Suprapubic skin (tissue), 4 donors: ENCODE measurements around the gene PCDHGA7. TPM values are rescaled to one million over a fixed set of nuclear protein-coding genes. Genes with fewer than 3 reads are reported as not detected.
"Not testable (repeated sequence)": the region's sequence is repeated elsewhere in the genome, so short reads cannot be mapped to it uniquely, and the experiment has no call there.

Experiments used
- DNase-seq, 2 donors: peaks; one replicate each; pipeline ENCODE4 v3.0.0-alpha.2; 2019; ENCODE audit warnings: low spot score in 2 of 2
- H3K27ac ChIP-seq: fragments of 200-600 bp; sonication (generic); one replicate; pipeline ENCODE4 v1.5.1; 2019
- H3K27me3 ChIP-seq: fragments of 200-600 bp; sonication (generic); one replicate; pipeline ENCODE4 v1.5.1; 2019
- H3K36me3 ChIP-seq: fragments of 200-600 bp; sonication (generic); one replicate; pipeline ENCODE4 v1.5.1; 2019
- H3K4me1 ChIP-seq: fragments of 200-600 bp; sonication (generic); one replicate; pipeline ENCODE4 v1.5.1; 2019
- H3K4me3 ChIP-seq: fragments of 200-600 bp; sonication (generic); one replicate; pipeline ENCODE4 v1.5.1; 2019; ENCODE audit warnings: mild to moderate bottlenecking
- H3K9me3 ChIP-seq: fragments of 200-600 bp; sonication (generic); one replicate; pipeline ENCODE4 v1.5.1; 2019
- EP300 ChIP-seq: sonication (generic); formaldehyde crosslinking; IDR thresholded peaks from one replicate; pipeline ENCODE4 v1.6.1; 2017; ENCODE audit warnings: antibody characterized with exemption
- POLR2A ChIP-seq, 2 donors: fragments of 450-650 bp; IDR thresholded peaks; one replicate each; pipeline ENCODE4 v1.6.1; 2017; ENCODE audit warnings: antibody characterized with exemption in 2 of 2, mild to moderate bottlenecking in 2 of 2, moderate library complexity in 2 of 2
- POLR2AphosphoS5 ChIP-seq, 3 donors: sonication (generic); formaldehyde crosslinking; IDR thresholded peaks; one replicate each; pipeline ENCODE4 v1.6.1; 2017; ENCODE audit warnings: antibody characterized with exemption in 3 of 3
- WGBS: methylation state at CpG from one replicate; pipeline ENCODE4 v1.1.5; 2018; 5-methylcytosine and 5-hydroxymethylcytosine counted together
- total RNA-seq, 4 donors: library from RNA; depleted of rRNA; stranded (reverse); fragments of >200 nt; gene quantifications; one replicate each; pipeline ENCODE4 v1.1.0, GENCODE V29; 2016
- TF ChIP-seq, protein P1 (sequence below), 2 donors: fragments of 200-600 bp in 1 of 2; fragments of 450-650 bp in 1 of 2; sonication (generic) in 1 of 2; IDR thresholded peaks; one replicate each; pipeline ENCODE4 v1.5.1; 2016 to 2019; ENCODE audit warnings: antibody characterized with exemption in 2 of 2, mild to moderate bottlenecking in 1 of 2, moderate library complexity in 1 of 2

PCDHGA7 gene
- total RNA-seq, 4 donors from 2014 or later: 2.7 to 5.6 (median 4.5) TPM

- no peak overlapping the region for H3K27ac ChIP-seq
- peaks cover 6% of the 10 kb centered on the region for H3K27me3 ChIP-seq
- TF ChIP-seq POLR2AphosphoS5 (IDR thresholded peaks at IDR 0.05): no peak
- no peak for TF ChIP-seq POLR2A (IDR thresholded peaks at IDR 0.05)
- TF ChIP-seq, protein P1, sequence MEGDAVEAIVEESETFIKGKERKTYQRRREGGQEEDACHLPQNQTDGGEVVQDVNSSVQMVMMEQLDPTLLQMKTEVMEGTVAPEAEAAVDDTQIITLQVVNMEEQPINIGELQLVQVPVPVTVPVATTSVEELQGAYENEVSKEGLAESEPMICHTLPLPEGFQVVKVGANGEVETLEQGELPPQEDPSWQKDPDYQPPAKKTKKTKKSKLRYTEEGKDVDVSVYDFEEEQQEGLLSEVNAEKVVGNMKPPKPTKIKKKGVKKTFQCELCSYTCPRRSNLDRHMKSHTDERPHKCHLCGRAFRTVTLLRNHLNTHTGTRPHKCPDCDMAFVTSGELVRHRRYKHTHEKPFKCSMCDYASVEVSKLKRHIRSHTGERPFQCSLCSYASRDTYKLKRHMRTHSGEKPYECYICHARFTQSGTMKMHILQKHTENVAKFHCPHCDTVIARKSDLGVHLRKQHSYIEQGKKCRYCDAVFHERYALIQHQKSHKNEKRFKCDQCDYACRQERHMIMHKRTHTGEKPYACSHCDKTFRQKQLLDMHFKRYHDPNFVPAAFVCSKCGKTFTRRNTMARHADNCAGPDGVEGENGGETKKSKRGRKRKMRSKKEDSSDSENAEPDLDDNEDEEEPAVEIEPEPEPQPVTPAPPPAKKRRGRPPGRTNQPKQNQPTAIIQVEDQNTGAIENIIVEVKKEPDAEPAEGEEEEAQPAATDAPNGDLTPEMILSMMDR (IDR thresholded peaks at IDR 0.05): no peak
- TF ChIP-seq EP300: no peak
- DNase-seq: no peak
- H3K4me3 ChIP-seq: peak overlapping the region; percentile 17
- no peaks in the 10 kb centered on the region for H3K36me3 ChIP-seq
- H3K9me3 ChIP-seq: peaks cover 23% of the 10 kb centered on the region
- 25% methylated on average over 31 of the region's 31 CpGs for WGBS
- H3K4me1 ChIP-seq: peaks cover 1% of the 10 kb centered on the region
Observed at GRCh38 chr5:141343953-141344463, 38.5 kb upstream of the PCDHGA7 start.

DNA sequence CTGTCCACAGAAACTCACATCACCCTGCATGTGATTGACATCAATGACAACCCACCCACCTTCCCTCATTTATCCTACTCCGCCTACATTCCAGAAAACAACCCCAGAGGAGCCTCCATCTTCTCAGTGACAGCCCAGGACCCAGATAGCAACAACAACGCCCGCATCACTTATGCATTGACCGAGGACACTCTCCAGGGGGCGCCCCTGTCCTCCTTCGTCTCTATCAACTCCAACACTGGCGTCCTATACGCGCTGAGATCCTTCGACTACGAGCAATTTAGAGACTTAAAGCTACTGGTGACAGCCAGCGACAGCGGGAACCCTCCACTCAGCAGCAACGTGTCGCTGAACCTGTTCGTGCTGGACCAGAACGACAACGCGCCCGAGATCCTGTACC is 37.2 kb upstream of the PCDHGA7 start:
- Histone ChIP-seq H3K36me3 (no peaks in the 10 kb centered on the region), H3K4me1 (no peaks in the 10 kb centered on the region), H3K27ac (no peak overlapping the region), H3K9me3 (peaks cover 15% of the 10 kb centered on the region), H3K27me3 (peaks cover 4% of the 10 kb centered on the region), H3K4me3 (no peak overlapping the region)
- 45% methylated on average over 11 of the region's 20 CpGs for WGBS
- TF ChIP-seq POLR2A (IDR thresholded peaks at IDR 0.05) (no peak), EP300 (no peak), POLR2AphosphoS5 (IDR thresholded peaks at IDR 0.05) (no peak)
- TF ChIP-seq, protein P1 (IDR thresholded peaks at IDR 0.05): no peak
- DNase-seq: no peak

DNA sequence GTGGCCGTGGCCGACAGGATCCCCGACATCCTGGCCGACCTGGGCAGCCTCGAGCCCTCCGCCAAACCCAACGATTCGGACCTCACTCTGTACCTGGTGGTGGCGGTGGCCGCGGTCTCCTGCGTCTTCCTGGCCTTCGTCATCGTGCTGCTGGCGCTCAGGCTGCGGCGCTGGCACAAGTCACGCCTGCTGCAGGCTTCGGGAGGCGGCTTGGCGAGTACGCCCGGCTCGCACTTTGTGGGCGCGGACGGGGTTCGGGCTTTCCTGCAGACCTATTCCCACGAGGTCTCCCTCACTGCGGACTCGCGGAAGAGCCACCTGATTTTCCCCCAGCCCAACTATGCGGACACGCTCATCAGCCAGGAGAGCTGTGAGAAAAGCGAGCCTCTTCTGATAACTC is 36.5 kb upstream of the PCDHGA7 start:
- not testable (repeated sequence) for DNase-seq, H3K36me3 ChIP-seq, H3K27ac ChIP-seq, H3K4me1 ChIP-seq, H3K27me3 ChIP-seq, H3K4me3 ChIP-seq
- WGBS: 59% methylated on average over 9 of the region's 35 CpGs
- peaks cover 22% of the 10 kb centered on the region for H3K9me3 ChIP-seq

GRCh38 chr5:141349917-141350619 is 32.5 kb upstream of the PCDHGA7 start, which contains the start of gene PCDHGB1:
Gene PCDHGB1 (plus strand): TSS chr5:141350099. CDS start chr5:141350261, 162 bp downstream.
- TF ChIP-seq POLR2AphosphoS5 (IDR thresholded peaks at IDR 0.05) (no peak), EP300 (no peak), POLR2A (IDR thresholded peaks at IDR 0.05) (no peak)
- TF ChIP-seq, protein P1 (IDR thresholded peaks at IDR 0.05): peak in 1 of 2 donors; percentile 13
- H3K4me1 ChIP-seq: no peaks in the 10 kb centered on the region
- 25% methylated on average over 29 of the region's 29 CpGs for WGBS
- DNase-seq: no peak
- H3K27ac ChIP-seq: no peak within 1 kb of the TSS
- no peaks in the 10 kb centered on the region for H3K36me3 ChIP-seq
- no peaks in the 10 kb centered on the region for H3K27me3 ChIP-seq
- H3K4me3 ChIP-seq: peak within 1 kb of the TSS; percentile 19
- peaks cover 34% of the 10 kb centered on the region for H3K9me3 ChIP-seq

GRCh38 chr5:141351591-141351990 is 31.0 kb upstream of the PCDHGA7 start:
- no peak for DNase-seq
- 45% methylated on average over 22 of the region's 36 CpGs for WGBS
- Histone ChIP-seq H3K9me3 (peaks cover 37% of the 10 kb centered on the region), H3K4me3 (no peak overlapping the region), H3K4me1 (no peaks in the 10 kb centered on the region), H3K27me3 (no peaks in the 10 kb centered on the region), H3K36me3 (no peaks in the 10 kb centered on the region), H3K27ac (no peak overlapping the region)
- TF ChIP-seq POLR2A (IDR thresholded peaks at IDR 0.05): no peak
- TF ChIP-seq, protein P1 (IDR thresholded peaks at IDR 0.05): no peak
- no peak for TF ChIP-seq POLR2AphosphoS5 (IDR thresholded peaks at IDR 0.05)
- TF ChIP-seq EP300: no peak
